Measurements from ENCODE around the gene GOPC. TPM values are rescaled to one million over a fixed set of nuclear protein-coding genes. Genes with fewer than 3 reads are reported as not detected.
A peak's percentile ranks its signal among the peaks of the same experiment; 100 is the strongest.

Gene GOPC
- total RNA-seq, 1 experiment from 2014 or later, result 18.7 TPM

DNA sequence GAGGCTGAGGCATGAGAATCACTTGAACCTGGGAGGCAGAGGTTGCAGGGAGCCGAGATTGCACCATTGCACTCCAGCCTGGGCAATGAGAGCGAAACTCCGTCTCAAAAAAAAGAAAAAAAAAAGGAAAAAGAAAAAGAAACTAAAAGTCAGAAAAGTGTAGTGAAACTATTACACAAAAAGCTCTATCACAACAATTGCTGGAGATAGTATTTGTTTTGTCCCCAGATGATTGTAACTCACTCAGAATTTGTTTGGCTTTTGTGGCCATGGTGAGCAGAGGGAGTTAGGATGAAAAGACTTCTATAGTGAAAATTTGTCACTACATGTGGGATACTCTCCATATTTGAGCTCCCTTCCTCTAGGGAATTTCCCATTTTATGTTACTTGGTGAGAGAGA lies 5.2 kb upstream of the GOPC start:
- no peaks in the 10 kb centered on the region; the same call in 1 of the 2 replicates for H3K27me3 Mint-ChIP-seq (ENCODE audit: low read depth)
- H3K79me2 ChIP-seq (ENCODE audit: insufficient read depth, low read length), result no peaks in the 10 kb centered on the region

More for the DNA sequence above, 5.2 kb upstream of the GOPC start:
- no peak overlapping the region for H3K9ac ChIP-seq (ENCODE audit: extremely low read depth, insufficient read length, low read length)
- H3K18ac ChIP-seq (ENCODE audit: insufficient read length, low read depth, low read length), result no peak overlapping the region
- no peak overlapping the region for H2BK20ac ChIP-seq (ENCODE audit: low read depth, low read length, poor library complexity, severe bottlenecking)
- H3K9me3 ChIP-seq (ENCODE audit: control insufficient read depth, low read depth, low read length), result no peaks in the 10 kb centered on the region
- no peak overlapping the region for H3K27ac Mint-ChIP-seq
- no peaks in the 10 kb centered on the region for H3K4me1 ChIP-seq (ENCODE audit: insufficient read depth, low read length)
- H3K27ac ChIP-seq (ENCODE audit: insufficient read length, low read depth, low read length), result no peak overlapping the region
- no peaks in the 10 kb centered on the region; a peak in 1 of 7 replicates for H3K36me3 Mint-ChIP-seq (ENCODE audit: insufficient read depth in 1 of 3, low read depth in 3 of 3)
- H3K4ac ChIP-seq (ENCODE audit: low read depth, low read length), result no peak overlapping the region
- H3K23ac ChIP-seq (ENCODE audit: insufficient read length, low read depth, low read length), result no peak overlapping the region
- no peak overlapping the region for H3K4me2 ChIP-seq (ENCODE audit: insufficient read depth, insufficient read length, low read length)
- H3K9me3 Mint-ChIP-seq, result no peaks in the 10 kb centered on the region
- WGBS (ENCODE audit: extremely low coverage, insufficient read length, low lambda C conversion rate), result no CpG with 5 or more reads among the region's 3 CpGs
- peak overlapping the region; percentile 22 for H2BK12ac ChIP-seq (ENCODE audit: insufficient read length, low read depth, low read length)
- no peak overlapping the region for H3K14ac ChIP-seq (ENCODE audit: insufficient read depth, low read length)
- TF ChIP-seq, protein P1, sequence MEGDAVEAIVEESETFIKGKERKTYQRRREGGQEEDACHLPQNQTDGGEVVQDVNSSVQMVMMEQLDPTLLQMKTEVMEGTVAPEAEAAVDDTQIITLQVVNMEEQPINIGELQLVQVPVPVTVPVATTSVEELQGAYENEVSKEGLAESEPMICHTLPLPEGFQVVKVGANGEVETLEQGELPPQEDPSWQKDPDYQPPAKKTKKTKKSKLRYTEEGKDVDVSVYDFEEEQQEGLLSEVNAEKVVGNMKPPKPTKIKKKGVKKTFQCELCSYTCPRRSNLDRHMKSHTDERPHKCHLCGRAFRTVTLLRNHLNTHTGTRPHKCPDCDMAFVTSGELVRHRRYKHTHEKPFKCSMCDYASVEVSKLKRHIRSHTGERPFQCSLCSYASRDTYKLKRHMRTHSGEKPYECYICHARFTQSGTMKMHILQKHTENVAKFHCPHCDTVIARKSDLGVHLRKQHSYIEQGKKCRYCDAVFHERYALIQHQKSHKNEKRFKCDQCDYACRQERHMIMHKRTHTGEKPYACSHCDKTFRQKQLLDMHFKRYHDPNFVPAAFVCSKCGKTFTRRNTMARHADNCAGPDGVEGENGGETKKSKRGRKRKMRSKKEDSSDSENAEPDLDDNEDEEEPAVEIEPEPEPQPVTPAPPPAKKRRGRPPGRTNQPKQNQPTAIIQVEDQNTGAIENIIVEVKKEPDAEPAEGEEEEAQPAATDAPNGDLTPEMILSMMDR (conservative IDR thresholded peaks at IDR 0.05), result no peak
- no peak overlapping the region for H4K5ac ChIP-seq (ENCODE audit: insufficient read length, low read depth, low read length)
- H3K4me3 Mint-ChIP-seq, result no peak overlapping the region
- DNase-seq, result no peak
- H4K20me1 ChIP-seq (ENCODE audit: control insufficient read depth, insufficient read depth, insufficient read length), result no peaks in the 10 kb centered on the region
- H4K91ac ChIP-seq (ENCODE audit: insufficient read length, low read depth, low read length), result no peak overlapping the region
- H2BK120ac ChIP-seq (ENCODE audit: low read depth, low read length, poor library complexity, severe bottlenecking), result no peak overlapping the region
- H3T11ph ChIP-seq (ENCODE audit: low read length), result no peak overlapping the region
- no peak overlapping the region for H2BK5ac ChIP-seq (ENCODE audit: insufficient read length, low read length)
- no peaks in the 10 kb centered on the region for H3K23me2 ChIP-seq (ENCODE audit: insufficient read length, low read depth, low read length, poor library complexity, severe bottlenecking)
- H3K56ac ChIP-seq (ENCODE audit: insufficient read length, low read depth, low read length), result no peak overlapping the region
- no peak overlapping the region for H2BK15ac ChIP-seq (ENCODE audit: low read depth, low read length)
- no peaks in the 10 kb centered on the region for H3K79me1 ChIP-seq (ENCODE audit: insufficient read depth, low read depth, low read length, poor library complexity, severe bottlenecking)
- H3K27me3 ChIP-seq (ENCODE audit: insufficient read depth, low read length), result no peaks in the 10 kb centered on the region
- H3K4me1 Mint-ChIP-seq, result peaks cover 10 to 13% of the 10 kb centered on the region in 2 experiments
- no peak overlapping the region for H2AK5ac ChIP-seq (ENCODE audit: insufficient read length, low read length)
- H4K8ac ChIP-seq (replicated peaks; ENCODE audit: insufficient read length, low read depth, low read length), result no peak overlapping the region
- no peak overlapping the region for H2AFZ ChIP-seq (ENCODE audit: low read length)

All from H9 (cell line).